GM12864 (cell line): ENCODE measurements around the gene TMEM203.

Source experiments
- DNase-seq: peaks from one replicate; pipeline ENCODE4 v3.0.0-alpha.2; 2011; ENCODE audit warnings: low read depth
- H3K4me3 ChIP-seq: 2 replicates; pipeline ENCODE4 v1.5.1; 2011; ENCODE audit warnings: mild to moderate bottlenecking, low read depth, low read length, control low read depth
- CTCF ChIP-seq: IDR thresholded peaks from 2 replicates; pipeline ENCODE4 v1.5.1; 2011; ENCODE audit warnings: low read depth, mild to moderate bottlenecking, moderate library complexity, low read length, control low read depth, inconsistent platforms; ENCODE audit errors: missing control alignments

TMEM203 gene

GRCh38 chr9:137184881-137185660 lies 20.4 kb downstream of the TMEM203 start:
- no peak overlapping the region for H3K4me3 ChIP-seq
- TF ChIP-seq CTCF = no peak
- DNase-seq = no peak

GRCh38 chr9:137183980-137184595 lies 21.4 kb downstream of the TMEM203 start:
- DNase-seq = no peak
- H3K4me3 ChIP-seq = no peak overlapping the region
- no peak for TF ChIP-seq CTCF

GRCh38 chr9:137182836-137183235 lies 22.6 kb downstream of the TMEM203 start:
- H3K4me3 ChIP-seq = no peak overlapping the region
- DNase-seq = no peak
- no peak for TF ChIP-seq CTCF

- H3K4me3 ChIP-seq = no peak overlapping the region
- no peak for TF ChIP-seq CTCF
Observed at GRCh38 chr9:137181680-137182079, 23.8 kb downstream of the TMEM203 start.

GRCh38 chr9:137180491-137180890 lies 25.0 kb downstream of the TMEM203 start:
- no peak for DNase-seq
- no peak overlapping the region for H3K4me3 ChIP-seq
- no peak for TF ChIP-seq CTCF

More at GRCh38 chr9:137181680-137182079, 23.8 kb downstream of the TMEM203 start:
- no peak for DNase-seq

GRCh38 chr9:137179761-137180160 lies 25.7 kb downstream of the TMEM203 start:
- no peak for DNase-seq
- H3K4me3 ChIP-seq = no peak overlapping the region
- no peak for TF ChIP-seq CTCF
